ENCODE measurements around the gene VIT.

The VIT gene

DNA sequence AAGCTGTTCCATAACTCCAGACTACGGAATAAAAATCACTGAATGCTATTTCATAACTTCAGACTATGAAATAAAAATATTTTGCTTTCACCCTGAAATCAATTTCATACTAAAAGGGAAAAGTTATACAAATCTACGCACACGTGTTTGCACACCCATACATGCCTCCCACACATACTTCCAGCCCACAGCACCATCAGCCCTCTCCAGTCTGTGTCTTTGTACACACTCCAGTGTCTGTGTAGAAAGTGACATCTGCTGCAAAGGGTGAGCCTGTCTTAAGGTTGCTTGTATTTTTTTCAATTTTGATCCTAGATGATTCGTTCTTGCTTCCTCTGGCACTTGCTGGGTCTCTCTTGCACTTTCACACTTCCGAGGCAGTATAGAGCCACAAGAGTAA is 53.6 kb downstream of the VIT start:
- no peak overlapping the region for H3K4me3 ChIP-seq (ENCODE audit: low read depth, low read length)
- TF ChIP-seq, protein P1, sequence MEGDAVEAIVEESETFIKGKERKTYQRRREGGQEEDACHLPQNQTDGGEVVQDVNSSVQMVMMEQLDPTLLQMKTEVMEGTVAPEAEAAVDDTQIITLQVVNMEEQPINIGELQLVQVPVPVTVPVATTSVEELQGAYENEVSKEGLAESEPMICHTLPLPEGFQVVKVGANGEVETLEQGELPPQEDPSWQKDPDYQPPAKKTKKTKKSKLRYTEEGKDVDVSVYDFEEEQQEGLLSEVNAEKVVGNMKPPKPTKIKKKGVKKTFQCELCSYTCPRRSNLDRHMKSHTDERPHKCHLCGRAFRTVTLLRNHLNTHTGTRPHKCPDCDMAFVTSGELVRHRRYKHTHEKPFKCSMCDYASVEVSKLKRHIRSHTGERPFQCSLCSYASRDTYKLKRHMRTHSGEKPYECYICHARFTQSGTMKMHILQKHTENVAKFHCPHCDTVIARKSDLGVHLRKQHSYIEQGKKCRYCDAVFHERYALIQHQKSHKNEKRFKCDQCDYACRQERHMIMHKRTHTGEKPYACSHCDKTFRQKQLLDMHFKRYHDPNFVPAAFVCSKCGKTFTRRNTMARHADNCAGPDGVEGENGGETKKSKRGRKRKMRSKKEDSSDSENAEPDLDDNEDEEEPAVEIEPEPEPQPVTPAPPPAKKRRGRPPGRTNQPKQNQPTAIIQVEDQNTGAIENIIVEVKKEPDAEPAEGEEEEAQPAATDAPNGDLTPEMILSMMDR (IDR thresholded peaks at IDR 0.05; ENCODE audit: insufficient read depth, low read length, missing control alignments): no peak
- CTCF ChIA-PET: interaction anchor here (1.0 to 1.2 kb wide), 2 partner anchors 30 to 35 kb away, joined by 3 to 4 read pairs; no protein-coding TSS in a partner anchor
- POLR2A ChIA-PET: no interaction called here
- DNase-seq (ENCODE audit: low read depth, low spot score): no peak

DNA sequence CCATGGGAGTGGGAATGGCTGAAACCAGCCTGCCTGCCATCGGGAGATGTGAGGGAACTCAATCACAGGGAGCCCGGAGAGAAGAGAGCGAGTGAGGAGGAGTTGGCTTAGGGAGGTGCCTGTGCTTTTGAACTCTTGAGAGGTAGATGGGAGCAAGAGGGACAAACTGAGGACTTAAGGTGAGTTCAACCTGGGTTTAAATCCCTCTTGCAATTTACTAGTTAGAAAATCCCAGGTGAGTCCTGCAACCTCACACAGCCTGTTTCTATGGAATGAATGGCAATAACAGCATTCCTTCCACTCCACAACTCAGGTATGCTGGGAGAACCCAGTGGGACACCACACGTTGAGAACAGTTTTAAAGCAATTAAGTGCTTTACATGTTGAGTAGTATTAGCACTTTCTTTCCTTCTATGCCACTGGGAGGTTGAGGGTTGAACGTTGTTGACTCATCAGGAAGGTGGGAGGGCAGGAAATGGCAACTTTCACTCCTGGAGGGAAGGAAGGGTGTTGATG is 57.3 kb downstream of the VIT start:
- POLR2A ChIA-PET: no interaction called here
- CTCF ChIA-PET: no interaction called here
- H3K4me3 ChIP-seq (ENCODE audit: low read depth, low read length): no peak overlapping the region
- DNase-seq (ENCODE audit: low read depth, low spot score): no peak
- TF ChIP-seq, protein P1 (IDR thresholded peaks at IDR 0.05; ENCODE audit: insufficient read depth, low read length, missing control alignments): no peak

DNA sequence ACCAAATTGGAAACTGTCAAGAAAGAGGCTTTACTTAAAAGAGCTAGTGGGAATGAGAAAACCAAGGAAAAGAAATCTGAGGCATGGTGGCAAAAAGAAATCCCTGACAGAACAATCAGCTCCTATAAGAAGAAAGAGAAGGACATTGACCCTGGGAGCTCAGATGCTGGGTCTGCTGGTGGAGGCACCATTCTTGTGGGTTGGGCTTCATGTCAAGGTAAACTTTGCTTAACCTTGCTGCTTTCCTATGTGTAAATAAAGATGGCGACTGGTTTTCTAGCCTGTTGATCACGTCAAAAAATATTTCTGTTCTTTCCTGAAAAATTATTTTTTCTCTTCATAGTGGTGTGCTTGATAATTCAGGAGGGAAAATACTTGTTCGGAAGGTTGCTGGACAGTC is 58.1 kb downstream of the VIT start:
- DNase-seq (ENCODE audit: low read depth, low spot score): no peak
- ChIA-PET POLR2A (no interaction called here), CTCF (interaction anchor here (1.5 to 1.6 kb wide), 2 partner anchors 14 to 16 kb away, joined by 3 to 5 read pairs; no protein-coding TSS in a partner anchor)
- TF ChIP-seq, protein P1 (IDR thresholded peaks at IDR 0.05; ENCODE audit: insufficient read depth, low read length, missing control alignments): no peak
- no peak overlapping the region for H3K4me3 ChIP-seq (ENCODE audit: low read depth, low read length)

DNA sequence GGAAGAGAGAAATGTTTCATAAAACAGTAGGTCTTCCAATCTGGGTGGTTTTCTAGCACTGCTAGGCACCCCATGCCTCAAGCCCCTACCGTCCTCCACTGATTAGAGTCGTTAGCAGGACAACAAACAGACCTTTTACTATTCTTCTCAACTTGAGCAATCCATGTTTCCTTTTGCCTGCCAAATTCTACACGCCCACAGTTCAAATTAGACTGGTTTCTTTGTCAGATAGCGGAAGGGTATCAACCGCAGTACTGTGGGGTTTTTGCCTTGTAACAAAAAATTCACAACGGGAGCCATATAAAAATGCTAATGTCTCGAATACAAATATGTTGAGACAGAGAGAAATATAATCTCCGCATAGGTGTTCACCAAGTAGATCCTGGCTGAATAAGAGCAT is 59.9 kb downstream of the VIT start:
- H3K4me3 ChIP-seq (ENCODE audit: low read depth, low read length): no peak overlapping the region
- TF ChIP-seq, protein P1 (IDR thresholded peaks at IDR 0.05; ENCODE audit: insufficient read depth, low read length, missing control alignments): no peak
- DNase-seq (ENCODE audit: low read depth, low spot score): no peak
- CTCF ChIA-PET: interaction anchor here (3.2 kb wide), 1 partner anchor 23 kb away, joined by 18 read pairs; no protein-coding TSS in a partner anchor
- POLR2A ChIA-PET: no interaction called here

DNA sequence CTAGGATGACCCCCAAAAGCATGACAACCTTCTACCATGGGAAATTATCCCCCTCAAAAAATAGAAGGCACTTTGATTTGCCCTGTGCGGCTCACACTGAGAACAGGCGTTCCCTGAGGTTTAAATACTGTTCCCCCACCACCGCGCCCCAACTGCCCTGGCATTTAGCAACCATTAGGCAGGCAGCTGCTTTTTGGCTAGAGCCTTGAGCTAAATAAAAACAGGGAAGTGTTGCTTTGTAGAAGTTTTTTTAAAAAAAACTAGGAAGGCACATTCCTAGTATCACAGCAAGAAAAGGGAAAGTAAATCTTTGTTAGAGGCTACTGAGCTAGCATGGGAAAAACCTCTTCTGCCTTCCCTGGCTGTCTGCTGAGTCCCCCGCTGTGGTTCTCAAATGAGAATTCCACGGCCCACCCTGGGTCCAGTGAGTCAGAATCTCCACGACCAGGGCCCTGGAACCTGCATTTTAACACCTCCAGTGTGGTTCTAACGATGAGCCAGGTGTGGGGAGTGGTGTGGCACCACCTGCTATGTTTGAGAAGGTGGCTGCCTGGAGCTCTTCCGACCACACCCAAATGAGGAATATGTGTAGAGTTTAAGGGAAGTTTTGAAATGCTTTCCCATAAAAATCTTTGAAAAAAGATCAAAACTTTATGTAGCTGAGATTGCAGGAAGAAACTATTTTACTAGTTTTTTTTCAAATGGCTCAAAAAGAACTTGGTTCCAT is 66.4 kb downstream of the VIT start:
- TF ChIP-seq, protein P1 (IDR thresholded peaks at IDR 0.05; ENCODE audit: insufficient read depth, low read length, missing control alignments): no peak
- ChIA-PET CTCF (interaction anchor here (0.9 to 1.8 kb wide), 5 partner anchors 8 to 20 kb away, joined by 3 to 9 read pairs (median 4); no protein-coding TSS in a partner anchor), POLR2A (no interaction called here)
- H3K4me3 ChIP-seq (ENCODE audit: low read depth, low read length): no peak overlapping the region
- no peak for DNase-seq (ENCODE audit: low read depth, low spot score)

DNA sequence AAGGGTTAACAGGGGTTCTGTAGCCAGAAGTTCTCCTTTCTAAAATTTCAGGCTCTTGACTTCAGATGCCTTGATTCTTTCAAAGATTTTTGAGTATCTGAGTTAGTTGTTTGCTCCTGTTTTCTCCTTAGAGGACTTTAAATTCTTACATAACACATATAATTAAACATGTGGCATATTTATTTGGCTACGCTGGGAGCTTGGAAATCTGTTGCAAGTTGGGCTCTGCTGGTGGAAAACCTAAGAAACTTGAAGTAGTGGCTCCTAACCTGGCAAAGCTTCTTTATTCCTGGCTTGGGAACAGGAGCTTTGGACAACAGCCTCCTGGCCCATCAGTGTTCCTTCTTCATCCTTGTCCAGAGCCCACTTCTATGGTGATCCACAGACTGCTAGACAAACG is 72.6 kb downstream of the VIT start:
- H3K4me3 ChIP-seq (ENCODE audit: low read depth, low read length): no peak overlapping the region
- ChIA-PET POLR2A (no interaction called here), CTCF (interaction anchor here (0.6 to 23.8 kb wide), 7 partner anchors 10 to 1653 kb away, joined by 3 to 545 read pairs (median 3); no protein-coding TSS in a partner anchor)
- TF ChIP-seq, protein P1 (IDR thresholded peaks at IDR 0.05; ENCODE audit: insufficient read depth, low read length, missing control alignments): no peak
- DNase-seq (ENCODE audit: low read depth, low spot score): no peak

Measured in AG04449 (cell line).